ENCODE results near the gene CFAP97D1.
"Not testable (repeated sequence)": the region's sequence is repeated elsewhere in the genome, so short reads cannot be mapped to it uniquely, and the experiment has no call there.

The CFAP97D1 gene

GRCh38 chr17:43789482-43789881 is 9.2 kb downstream of the CFAP97D1 start:
- H3K4me3 ChIP-seq (replicated peaks; ENCODE audit: insufficient read depth, low read length): no peak overlapping the region
- H3K27ac ChIP-seq (replicated peaks): no peak overlapping the region
- DNase-seq (ENCODE audit: low read depth in 1 of 2, low spot score in 1 of 2): no peak
- H3K27me3 ChIP-seq (ENCODE audit: insufficient read depth, poor library complexity, severe bottlenecking): no peaks in the 10 kb centered on the region
- no peak for TF ChIP-seq SPI1 (IDR thresholded peaks at IDR 0.05; ENCODE audit: borderline replicate concordance, low read depth)
- no peak for TF ChIP-seq GABPA (IDR thresholded peaks at IDR 0.05; ENCODE audit: low read depth)
- TF ChIP-seq, protein P1, sequence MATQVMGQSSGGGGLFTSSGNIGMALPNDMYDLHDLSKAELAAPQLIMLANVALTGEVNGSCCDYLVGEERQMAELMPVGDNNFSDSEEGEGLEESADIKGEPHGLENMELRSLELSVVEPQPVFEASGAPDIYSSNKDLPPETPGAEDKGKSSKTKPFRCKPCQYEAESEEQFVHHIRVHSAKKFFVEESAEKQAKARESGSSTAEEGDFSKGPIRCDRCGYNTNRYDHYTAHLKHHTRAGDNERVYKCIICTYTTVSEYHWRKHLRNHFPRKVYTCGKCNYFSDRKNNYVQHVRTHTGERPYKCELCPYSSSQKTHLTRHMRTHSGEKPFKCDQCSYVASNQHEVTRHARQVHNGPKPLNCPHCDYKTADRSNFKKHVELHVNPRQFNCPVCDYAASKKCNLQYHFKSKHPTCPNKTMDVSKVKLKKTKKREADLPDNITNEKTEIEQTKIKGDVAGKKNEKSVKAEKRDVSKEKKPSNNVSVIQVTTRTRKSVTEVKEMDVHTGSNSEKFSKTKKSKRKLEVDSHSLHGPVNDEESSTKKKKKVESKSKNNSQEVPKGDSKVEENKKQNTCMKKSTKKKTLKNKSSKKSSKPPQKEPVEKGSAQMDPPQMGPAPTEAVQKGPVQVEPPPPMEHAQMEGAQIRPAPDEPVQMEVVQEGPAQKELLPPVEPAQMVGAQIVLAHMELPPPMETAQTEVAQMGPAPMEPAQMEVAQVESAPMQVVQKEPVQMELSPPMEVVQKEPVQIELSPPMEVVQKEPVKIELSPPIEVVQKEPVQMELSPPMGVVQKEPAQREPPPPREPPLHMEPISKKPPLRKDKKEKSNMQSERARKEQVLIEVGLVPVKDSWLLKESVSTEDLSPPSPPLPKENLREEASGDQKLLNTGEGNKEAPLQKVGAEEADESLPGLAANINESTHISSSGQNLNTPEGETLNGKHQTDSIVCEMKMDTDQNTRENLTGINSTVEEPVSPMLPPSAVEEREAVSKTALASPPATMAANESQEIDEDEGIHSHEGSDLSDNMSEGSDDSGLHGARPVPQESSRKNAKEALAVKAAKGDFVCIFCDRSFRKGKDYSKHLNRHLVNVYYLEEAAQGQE (IDR thresholded peaks at IDR 0.05; ENCODE audit: insufficient replicate concordance, low read depth): no peak
- TF ChIP-seq, protein P2, sequence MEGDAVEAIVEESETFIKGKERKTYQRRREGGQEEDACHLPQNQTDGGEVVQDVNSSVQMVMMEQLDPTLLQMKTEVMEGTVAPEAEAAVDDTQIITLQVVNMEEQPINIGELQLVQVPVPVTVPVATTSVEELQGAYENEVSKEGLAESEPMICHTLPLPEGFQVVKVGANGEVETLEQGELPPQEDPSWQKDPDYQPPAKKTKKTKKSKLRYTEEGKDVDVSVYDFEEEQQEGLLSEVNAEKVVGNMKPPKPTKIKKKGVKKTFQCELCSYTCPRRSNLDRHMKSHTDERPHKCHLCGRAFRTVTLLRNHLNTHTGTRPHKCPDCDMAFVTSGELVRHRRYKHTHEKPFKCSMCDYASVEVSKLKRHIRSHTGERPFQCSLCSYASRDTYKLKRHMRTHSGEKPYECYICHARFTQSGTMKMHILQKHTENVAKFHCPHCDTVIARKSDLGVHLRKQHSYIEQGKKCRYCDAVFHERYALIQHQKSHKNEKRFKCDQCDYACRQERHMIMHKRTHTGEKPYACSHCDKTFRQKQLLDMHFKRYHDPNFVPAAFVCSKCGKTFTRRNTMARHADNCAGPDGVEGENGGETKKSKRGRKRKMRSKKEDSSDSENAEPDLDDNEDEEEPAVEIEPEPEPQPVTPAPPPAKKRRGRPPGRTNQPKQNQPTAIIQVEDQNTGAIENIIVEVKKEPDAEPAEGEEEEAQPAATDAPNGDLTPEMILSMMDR (IDR thresholded peaks at IDR 0.05; ENCODE audit: insufficient read depth, low read length): no peak
- no peak for TF ChIP-seq POLR2AphosphoS5 (IDR thresholded peaks at IDR 0.05; ENCODE audit: low read depth)

- no peak overlapping the region for H3K4me3 ChIP-seq (replicated peaks; ENCODE audit: insufficient read depth, low read length)
- DNase-seq (ENCODE audit: low read depth in 1 of 2, low spot score in 1 of 2): no peak
- H3K27me3 ChIP-seq (ENCODE audit: insufficient read depth, poor library complexity, severe bottlenecking): no peaks in the 10 kb centered on the region
- no peak for TF ChIP-seq GABPA (IDR thresholded peaks at IDR 0.05; ENCODE audit: low read depth)
- TF ChIP-seq POLR2AphosphoS5 (IDR thresholded peaks at IDR 0.05; ENCODE audit: low read depth): no peak
- no peak for TF ChIP-seq SPI1 (IDR thresholded peaks at IDR 0.05; ENCODE audit: borderline replicate concordance, low read depth)
- TF ChIP-seq, protein P1 (IDR thresholded peaks at IDR 0.05; ENCODE audit: insufficient replicate concordance, low read depth): no peak
- TF ChIP-seq, protein P2 (IDR thresholded peaks at IDR 0.05; ENCODE audit: insufficient read depth, low read length): no peak
- H3K27ac ChIP-seq (replicated peaks): no peak overlapping the region
These were observed 10.2 kb downstream of the CFAP97D1 start for GRCh38 chr17:43790311-43790940.

- H3K27ac ChIP-seq (replicated peaks): no peak overlapping the region
- no peak for DNase-seq (ENCODE audit: low read depth in 1 of 2, low spot score in 1 of 2)
- H3K4me3 ChIP-seq (replicated peaks; ENCODE audit: insufficient read depth, low read length): no peak overlapping the region
- no peak for TF ChIP-seq GABPA (IDR thresholded peaks at IDR 0.05; ENCODE audit: low read depth)
- TF ChIP-seq, protein P2 (IDR thresholded peaks at IDR 0.05; ENCODE audit: insufficient read depth, low read length): no peak
- TF ChIP-seq SPI1 (IDR thresholded peaks at IDR 0.05; ENCODE audit: borderline replicate concordance, low read depth): no peak
- TF ChIP-seq, protein P1 (IDR thresholded peaks at IDR 0.05; ENCODE audit: insufficient replicate concordance, low read depth): no peak
- no peak for TF ChIP-seq POLR2AphosphoS5 (IDR thresholded peaks at IDR 0.05; ENCODE audit: low read depth)
- no peaks in the 10 kb centered on the region for H3K27me3 ChIP-seq (ENCODE audit: insufficient read depth, poor library complexity, severe bottlenecking)
These were observed 11.4 kb downstream of the CFAP97D1 start for GRCh38 chr17:43791589-43791988.

- not testable (repeated sequence) for H3K4me3 ChIP-seq (replicated peaks; ENCODE audit: insufficient read depth, low read length); H3K27me3 ChIP-seq (ENCODE audit: insufficient read depth, poor library complexity, severe bottlenecking); H3K27ac ChIP-seq (replicated peaks); DNase-seq (ENCODE audit: low read depth in 1 of 2, low spot score in 1 of 2)
These were observed 12.4 kb downstream of the CFAP97D1 start for GRCh38 chr17:43792668-43793067.

- DNase-seq (ENCODE audit: low read depth in 1 of 2, low spot score in 1 of 2); H3K27me3 ChIP-seq (ENCODE audit: insufficient read depth, poor library complexity, severe bottlenecking); H3K4me3 ChIP-seq (replicated peaks; ENCODE audit: insufficient read depth, low read length); H3K27ac ChIP-seq (replicated peaks): not testable (repeated sequence)
These were observed 17.8 kb downstream of the CFAP97D1 start for GRCh38 chr17:43798024-43798423.

All from HL-60 (cell line).